HTR-8/SVneo (cell line): ENCODE measurements around the gene TSPAN4.

Experiments
- DNase-seq: peaks from one replicate; pipeline ENCODE4 v3.0.0; 2011; ENCODE audit warnings: low spot score, mixed read lengths; ENCODE audit not compliant: insufficient read length
- FAIRE-seq: peaks from 2 replicates; lab custom pipeline; 2011; peaks lifted over from hg19 to GRCh38; lab: Jason Lieb, UNC

The TSPAN4 gene

GRCh38 chr11:803770-804598 lies 38.7 kb upstream of the TSPAN4 start:
- DNase-seq (peak; percentile 44), FAIRE-seq (peak; percentile 48)

- DNase-seq (no peak), FAIRE-seq (no peak)
Measured at GRCh38 chr11:804599-804964, 38.1 kb upstream of the TSPAN4 start.

- FAIRE-seq (peak; percentile 26), DNase-seq (no peak)
Measured at GRCh38 chr11:808427-809286, 34.0 kb upstream of the TSPAN4 start.

- FAIRE-seq (peak; percentile 97), DNase-seq (peak; percentile 92)
Measured at GRCh38 chr11:809287-810039, 33.2 kb upstream of the TSPAN4 start, which contains the start of gene RPLP2. Gene RPLP2 (plus strand): TSS chr11:809967. CDS start chr11:810235, 268 bp downstream.

GRCh38 chr11:810040-810567 lies 32.5 kb upstream of the TSPAN4 start:
- FAIRE-seq = no peak
- DNase-seq = no peak

- FAIRE-seq (no peak), DNase-seq (no peak)
Measured at GRCh38 chr11:811446-812245, 31.0 kb upstream of the TSPAN4 start.

- DNase-seq = no peak
- FAIRE-seq = no peak
Measured at GRCh38 chr11:812390-812789, 30.3 kb upstream of the TSPAN4 start.

GRCh38 chr11:813072-813455 lies 29.6 kb upstream of the TSPAN4 start:
- DNase-seq = no peak

GRCh38 chr11:813456-814096 lies 29.1 kb upstream of the TSPAN4 start:
- FAIRE-seq (no peak), DNase-seq (no peak)

More at GRCh38 chr11:813072-813455, 29.6 kb upstream of the TSPAN4 start:
- no peak for FAIRE-seq

- DNase-seq = no peak
- no peak for FAIRE-seq
Measured at GRCh38 chr11:815675-816432, 26.8 kb upstream of the TSPAN4 start.

GRCh38 chr11:816433-816779 lies 26.2 kb upstream of the TSPAN4 start:
- DNase-seq = no peak
- FAIRE-seq = no peak

- no peak for DNase-seq
- FAIRE-seq = peak; percentile 16
Measured at GRCh38 chr11:818396-819128, 24.1 kb upstream of the TSPAN4 start, which contains the start of gene PNPLA2. Gene PNPLA2 (plus strand): TSS chr11:818914. CDS start chr11:819719, 805 bp downstream.

- FAIRE-seq = peak; percentile 95
- peak; percentile 81 for DNase-seq
Measured at GRCh38 chr11:819129-819931, 23.3 kb upstream of the TSPAN4 start.

GRCh38 chr11:819943-820649 lies 22.6 kb upstream of the TSPAN4 start:
- DNase-seq (peak; percentile 73), FAIRE-seq (peak; percentile 49)

GRCh38 chr11:820655-821511 lies 21.8 kb upstream of the TSPAN4 start:
- peak; percentile 33 for FAIRE-seq
- DNase-seq = peak; percentile 68
